NCI-H524 (cell line): ENCODE measurements around the gene GLUL.
A peak's percentile ranks its signal among the peaks of the same experiment; 100 is the strongest.
"Not testable (repeated sequence)": the region's sequence is repeated elsewhere in the genome, so short reads cannot be mapped to it uniquely, and the experiment has no call there.

ENCODE experiments used
- DNase-seq, 2 experiments: peaks; one replicate each; lab custom pipeline; 2025; lab: John Stamatoyannopoulos, UW

GLUL gene

GRCh38 chr1:182394055-182394775, 2.6 kb upstream of the GLUL start:
- DNase-seq = no peak

DNA sequence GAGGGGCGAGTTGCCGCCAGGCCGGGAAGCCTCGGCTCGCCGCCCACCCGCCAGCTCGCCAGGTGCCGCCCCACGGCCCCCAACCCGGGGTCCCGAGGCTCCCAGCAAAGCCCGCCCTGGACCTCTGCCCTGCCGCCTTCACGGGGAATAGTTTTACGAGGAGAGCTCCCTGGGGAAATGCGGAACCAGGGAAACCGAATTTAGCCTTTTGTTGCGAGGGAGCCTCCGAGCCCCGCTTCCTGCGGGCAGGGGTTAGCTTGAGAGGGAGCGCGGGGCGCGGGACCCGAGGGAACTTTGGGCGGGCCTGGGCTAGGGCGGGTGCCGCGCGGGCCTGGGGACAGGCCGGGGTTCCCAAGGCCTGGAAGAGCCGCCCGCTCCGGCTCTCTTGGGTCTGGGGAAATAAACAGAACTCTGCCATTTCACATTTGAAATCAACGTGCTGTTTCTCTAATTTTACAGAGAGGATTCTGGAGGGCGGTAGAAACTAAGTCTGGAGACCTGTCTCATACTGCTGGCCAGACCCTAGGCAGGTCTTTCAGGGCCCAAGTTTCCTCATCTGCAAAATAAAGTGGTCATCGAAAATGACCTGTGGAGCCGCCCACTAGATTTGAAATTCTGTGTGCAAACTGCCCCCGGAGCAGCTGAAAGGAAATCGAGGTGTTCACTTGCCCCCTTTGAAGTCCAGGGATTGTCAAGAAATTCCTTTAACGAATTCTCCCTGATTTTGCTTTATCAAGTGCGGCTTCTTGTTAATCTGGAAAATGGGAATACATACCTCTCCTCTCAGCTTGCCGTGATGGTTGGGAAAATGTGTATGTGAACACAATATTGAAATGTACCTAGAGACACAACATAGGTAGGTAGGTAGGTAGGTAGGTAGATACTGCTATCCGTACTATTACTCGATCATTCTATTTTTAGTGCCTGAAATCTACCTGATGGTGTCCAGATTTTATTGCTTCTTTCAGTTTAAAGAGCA, 749 bp upstream of the GLUL start:
- peak in 1 of 2 experiments; percentile 70 for DNase-seq

DNA sequence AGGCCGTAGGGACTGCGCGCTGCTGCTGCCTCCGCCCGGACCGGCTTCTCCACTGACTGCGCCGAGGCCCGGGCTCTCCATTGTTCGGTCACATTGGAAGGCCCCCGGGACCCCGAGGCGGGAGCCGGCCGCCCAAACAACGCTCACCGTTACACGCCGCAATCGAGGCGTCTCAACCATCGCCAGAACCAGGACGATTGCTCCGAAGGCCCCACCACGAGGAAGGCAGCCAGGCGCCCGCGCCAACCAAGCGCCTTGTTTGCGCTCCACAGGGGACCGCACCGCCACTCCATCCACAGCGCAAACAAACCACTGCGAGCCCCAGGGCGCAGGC, 595 bp downstream of the GLUL start:
- DNase-seq = no peak

DNA sequence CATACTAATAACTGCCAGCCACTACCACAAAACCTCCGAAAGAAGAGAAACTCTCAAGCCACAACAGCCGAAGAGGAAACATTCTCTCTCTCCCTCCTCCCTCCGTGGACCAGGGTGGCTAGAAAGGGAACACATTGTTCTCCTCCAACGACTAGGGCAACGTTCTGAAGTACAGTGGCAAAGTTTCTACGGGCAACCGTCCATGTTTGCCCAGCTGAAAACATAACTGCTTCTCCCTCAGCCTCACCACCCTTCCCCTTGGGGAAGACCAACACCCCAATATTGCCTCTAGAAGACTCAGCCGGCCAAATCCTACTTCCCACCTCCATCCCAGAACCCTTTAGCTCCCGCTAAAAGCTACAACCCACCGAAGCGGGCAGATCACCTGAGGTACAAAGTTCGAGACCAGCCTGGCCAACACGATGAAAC, 2.0 kb downstream of the GLUL start:
- DNase-seq = peak in 1 of 2 experiments; percentile 8

- DNase-seq = no peak
Measured at GRCh38 chr1:182388392-182389134, 3.0 kb downstream of the GLUL start.

- no peak for DNase-seq
Measured at GRCh38 chr1:182387566-182387965, 4.0 kb downstream of the GLUL start.

DNA sequence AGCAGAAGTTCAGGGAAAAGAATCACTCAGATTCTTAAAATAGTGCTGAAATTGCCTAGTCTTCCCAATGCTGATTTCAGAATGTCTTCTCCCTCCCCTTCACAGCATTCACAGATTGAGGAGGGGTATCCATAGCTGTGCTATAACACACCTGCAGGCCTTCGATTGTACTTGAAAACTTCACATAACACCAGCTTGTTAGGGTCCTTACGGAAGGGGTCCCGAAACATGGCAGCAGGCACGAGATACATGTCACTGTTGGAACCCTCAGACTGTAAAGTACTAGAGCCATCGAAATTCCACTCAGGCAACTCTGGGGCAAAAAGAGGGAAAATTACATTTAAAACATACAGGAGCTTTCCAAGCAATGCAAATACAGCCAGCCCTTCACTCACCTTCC, 4.6 kb downstream of the GLUL start:
- DNase-seq = no peak

GRCh38 chr1:182385885-182386853, 5.4 kb downstream of the GLUL start:
- DNase-seq = no peak

DNA sequence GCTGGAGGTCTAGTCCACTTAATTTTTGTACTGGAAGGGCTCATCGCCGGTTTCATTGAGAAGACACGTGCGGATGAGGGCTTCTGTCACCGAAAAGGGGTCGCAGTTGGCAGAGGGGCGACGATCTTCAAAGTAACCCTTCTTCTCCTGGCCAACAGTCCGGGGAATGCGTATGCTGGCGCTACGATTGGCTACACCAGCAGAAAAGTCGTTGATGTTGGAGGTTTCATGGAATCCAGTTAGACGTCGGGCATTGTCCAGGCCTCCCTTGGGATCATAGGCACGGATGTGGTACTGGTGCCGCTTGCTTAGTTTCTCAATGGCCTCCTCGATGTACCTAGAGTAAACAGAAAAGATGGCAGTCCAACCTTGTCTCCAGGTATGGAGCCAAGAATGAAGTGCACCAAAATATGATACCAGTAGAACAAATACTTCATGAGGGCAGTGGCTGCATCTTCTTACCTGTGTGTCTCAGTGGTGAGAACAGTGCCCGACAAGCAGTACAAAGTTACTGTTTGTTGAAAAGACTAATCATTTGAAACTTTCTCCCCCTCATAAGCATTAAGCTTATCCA, 7.1 kb downstream of the GLUL start:
- no peak for DNase-seq

GRCh38 chr1:182383934-182384333, 7.7 kb downstream of the GLUL start:
- DNase-seq = no peak

DNA sequence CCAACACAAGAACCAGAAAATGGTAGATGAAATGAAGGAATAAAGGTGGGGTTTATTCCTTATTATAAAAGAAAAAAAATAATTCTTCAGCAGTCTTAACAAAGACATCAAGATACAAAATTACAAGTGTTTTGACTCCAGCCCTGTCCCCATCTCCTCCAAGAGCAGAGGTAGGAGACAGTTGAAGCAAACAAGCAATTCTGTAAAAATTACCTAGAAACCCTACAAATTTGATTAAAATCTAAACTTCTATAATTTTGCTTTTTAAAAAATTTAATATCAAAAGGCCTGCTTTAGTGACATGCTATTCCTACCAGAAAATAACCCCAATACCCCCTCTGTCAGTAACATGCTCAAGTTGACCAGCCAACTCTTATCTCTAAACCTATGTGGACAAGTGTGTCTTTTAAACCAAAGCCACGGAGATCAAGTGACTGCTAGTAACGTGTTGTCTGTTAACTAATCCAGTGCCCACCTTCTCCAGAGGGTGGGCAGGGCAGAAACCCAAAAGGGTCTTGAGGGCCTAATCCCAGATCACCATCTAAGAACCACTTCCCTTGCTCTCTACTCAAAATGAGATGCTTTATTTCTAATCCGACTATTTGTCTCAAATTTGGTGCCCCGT, 8.4 kb downstream of the GLUL start:
- DNase-seq = no peak

GRCh38 chr1:182381962-182382819, 9.4 kb downstream of the GLUL start:
- no peak for DNase-seq

GRCh38 chr1:182380199-182380598, 11.4 kb downstream of the GLUL start:
- DNase-seq = no peak

DNA sequence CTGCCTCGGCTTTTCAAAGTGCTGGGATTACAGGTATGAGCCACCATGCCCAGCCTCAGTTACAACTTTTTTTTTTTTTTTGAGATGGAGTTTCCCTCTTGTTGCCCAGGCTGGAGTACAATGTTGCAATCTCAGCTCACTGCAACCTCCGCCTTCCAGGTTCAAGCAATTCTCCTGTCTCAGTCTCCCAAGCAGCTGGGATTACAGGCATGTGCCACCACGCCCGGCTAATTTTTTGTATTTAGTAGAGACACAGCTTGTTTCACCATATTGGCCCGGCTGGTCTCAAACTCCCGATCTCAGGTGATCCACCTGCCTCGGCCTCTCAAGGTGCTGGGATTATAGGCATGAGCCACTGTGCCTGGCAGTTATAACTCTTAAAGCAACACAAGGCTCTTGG, 11.8 kb downstream of the GLUL start:
- not testable (repeated sequence) for DNase-seq

DNA sequence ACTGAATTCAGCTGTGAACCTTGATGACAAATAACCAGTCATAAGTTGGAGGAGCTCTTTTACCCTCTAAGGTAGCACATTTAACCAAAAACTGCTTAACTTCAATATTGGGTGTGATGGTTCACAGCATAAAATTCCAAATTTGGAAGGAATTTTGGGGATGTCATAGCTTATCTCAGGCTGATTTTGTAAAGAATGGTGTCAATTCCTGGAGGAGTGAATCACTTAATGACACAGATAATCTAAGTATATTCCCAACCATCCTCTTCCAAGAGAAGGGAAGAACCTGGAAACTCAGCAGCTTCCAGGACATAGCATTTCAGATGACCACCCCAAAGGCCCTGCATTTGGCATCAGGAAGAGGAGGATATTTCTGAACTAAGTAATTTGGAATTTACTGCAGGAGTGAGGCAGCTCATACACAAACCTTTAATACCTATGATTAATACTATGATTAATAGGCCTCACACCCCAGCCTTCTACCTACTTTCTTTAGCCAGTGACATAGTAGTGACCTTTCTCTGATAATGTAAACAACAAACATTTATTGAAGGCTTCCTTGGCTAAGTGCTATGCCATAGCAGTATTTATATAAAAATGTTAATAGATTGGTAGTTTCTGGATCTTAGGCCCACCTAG, 14.5 kb downstream of the GLUL start:
- DNase-seq = no peak

DNA sequence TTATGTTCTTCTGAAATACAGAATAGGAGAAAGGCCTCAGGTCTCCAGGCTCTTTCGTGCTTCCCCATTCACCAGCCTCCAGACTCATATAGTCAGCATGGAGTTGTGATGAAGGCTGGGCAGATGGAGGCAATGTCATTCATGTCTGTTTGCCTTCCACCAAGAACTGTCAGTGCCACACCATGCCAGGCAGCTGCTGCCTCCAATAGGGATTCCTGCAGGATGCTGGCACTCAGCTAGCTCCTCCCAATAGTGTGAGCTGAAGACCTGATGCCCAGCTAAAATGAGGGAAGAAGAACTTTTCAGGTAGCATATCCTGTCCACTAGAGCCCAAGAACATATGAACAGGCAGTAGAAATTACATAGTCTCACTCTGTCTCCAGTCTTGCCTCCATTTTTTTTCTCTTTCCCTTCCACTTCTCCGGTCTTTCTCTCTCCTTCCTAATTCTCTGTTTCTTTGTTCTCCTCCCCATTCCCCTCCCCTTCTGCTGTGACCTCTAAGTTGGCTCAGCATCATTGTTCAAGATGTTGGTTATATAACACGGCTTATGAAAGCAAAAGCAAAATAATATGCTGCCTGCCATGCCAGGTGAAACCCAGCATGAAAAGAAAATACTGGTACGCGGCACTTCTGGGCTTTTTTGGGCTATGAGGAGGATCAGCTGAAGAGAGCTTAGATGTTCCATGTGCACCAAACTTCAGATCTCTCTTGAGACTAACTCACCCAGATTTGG, 17.3 kb downstream of the GLUL start:
- DNase-seq = no peak

- no peak for DNase-seq
Measured at GRCh38 chr1:182370532-182370931, 21.1 kb downstream of the GLUL start.

GRCh38 chr1:182368903-182369302, 22.7 kb downstream of the GLUL start:
- no peak for DNase-seq
